ENCODE results near the gene ABCA9. TPM values are rescaled to one million over a fixed set of nuclear protein-coding genes. Genes with fewer than 3 reads are reported as not detected.
A peak's percentile ranks its signal among the peaks of the same experiment; 100 is the strongest.

ABCA9 gene
- total and polyA plus RNA-seq, 2 experiments from 2014 or later = not detected

DNA sequence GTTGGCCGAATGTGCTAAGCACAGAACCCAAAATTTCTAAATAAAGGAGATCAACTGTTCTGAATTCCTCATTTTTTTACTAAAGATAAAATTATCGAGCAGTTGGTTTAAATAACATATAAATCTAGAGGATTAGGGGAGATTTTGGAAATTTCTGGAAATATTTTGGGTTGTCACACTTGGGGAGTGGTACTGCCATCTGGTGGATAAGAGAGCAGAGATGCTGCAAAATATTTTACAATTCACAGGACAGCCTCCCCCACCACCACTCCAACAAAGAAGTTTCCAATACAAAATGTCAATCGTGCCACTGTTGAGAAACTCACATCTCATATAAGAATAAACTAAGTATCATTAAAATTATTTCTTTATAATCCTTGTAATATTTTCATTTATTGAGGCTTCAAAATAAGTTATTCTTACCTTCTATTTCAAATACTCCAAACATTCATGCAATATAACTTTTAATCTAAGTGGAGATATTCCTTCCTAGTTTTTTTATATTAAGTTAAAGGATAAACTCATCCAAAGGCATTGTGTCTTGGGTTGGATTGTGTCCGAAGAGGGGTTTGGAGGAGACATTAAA lies 88.5 kb downstream of the ABCA9 start:
- no peaks in the 10 kb centered on the region for H3K4me1 ChIP-seq (ENCODE audit: insufficient read depth)
- Mint-ChIP-seq H3K27ac (no peak overlapping the region), H3K27me3 (ENCODE audit: insufficient read depth, low read depth, poor library complexity) (no peaks in the 10 kb centered on the region), H3K4me1 (no peaks in the 10 kb centered on the region), H3K4me3 (no peak overlapping the region), H3K9me3 (no peaks in the 10 kb centered on the region; the same call in 2 of the 3 replicates), H3K36me3 (ENCODE audit: low read depth) (no peaks in the 10 kb centered on the region)
- no peak overlapping the region for H3K27ac ChIP-seq (ENCODE audit: low read depth)
- DNase-seq (ENCODE audit: low spot score) = peak; percentile 65
- no peaks in the 10 kb centered on the region for H3K79me2 ChIP-seq (replicated peaks; ENCODE audit: insufficient read depth)
- H2AFZ ChIP-seq = no peak overlapping the region
- H3K9me2 ChIP-seq (ENCODE audit: insufficient read depth) = peaks cover 10% of the 10 kb centered on the region; the same call in 1 of the 2 replicates
- no peaks in the 10 kb centered on the region for H4K20me1 ChIP-seq (replicated peaks; ENCODE audit: insufficient read depth)
- H3K36me3 ChIP-seq (ENCODE audit: insufficient read depth) = no peaks in the 10 kb centered on the region
- no peak; the same call in 1 of the 3 replicates for ATAC-seq
- H3K4me3 ChIP-seq = no peak overlapping the region
- TF ChIP-seq ZNF331 (CRISPR knock-in tag; IDR thresholded peaks at IDR 0.05; ENCODE audit: low read depth) (no peak), EZH2 (IDR thresholded peaks at IDR 0.05; ENCODE audit: low read depth, unreplicated experiment) (no peak), NANOG (IDR thresholded peaks at IDR 0.05; ENCODE audit: borderline replicate concordance) (no peak), CREB1 (CRISPR knock-in tag; IDR thresholded peaks at IDR 0.05; ENCODE audit: low read depth) (no peak), POLR2AphosphoS5 (IDR thresholded peaks at IDR 0.05; ENCODE audit: low read depth) (no peak), STAT1 (IDR thresholded peaks at IDR 0.05; ENCODE audit: unreplicated experiment) (no peak)
- TF ChIP-seq, protein P1, sequence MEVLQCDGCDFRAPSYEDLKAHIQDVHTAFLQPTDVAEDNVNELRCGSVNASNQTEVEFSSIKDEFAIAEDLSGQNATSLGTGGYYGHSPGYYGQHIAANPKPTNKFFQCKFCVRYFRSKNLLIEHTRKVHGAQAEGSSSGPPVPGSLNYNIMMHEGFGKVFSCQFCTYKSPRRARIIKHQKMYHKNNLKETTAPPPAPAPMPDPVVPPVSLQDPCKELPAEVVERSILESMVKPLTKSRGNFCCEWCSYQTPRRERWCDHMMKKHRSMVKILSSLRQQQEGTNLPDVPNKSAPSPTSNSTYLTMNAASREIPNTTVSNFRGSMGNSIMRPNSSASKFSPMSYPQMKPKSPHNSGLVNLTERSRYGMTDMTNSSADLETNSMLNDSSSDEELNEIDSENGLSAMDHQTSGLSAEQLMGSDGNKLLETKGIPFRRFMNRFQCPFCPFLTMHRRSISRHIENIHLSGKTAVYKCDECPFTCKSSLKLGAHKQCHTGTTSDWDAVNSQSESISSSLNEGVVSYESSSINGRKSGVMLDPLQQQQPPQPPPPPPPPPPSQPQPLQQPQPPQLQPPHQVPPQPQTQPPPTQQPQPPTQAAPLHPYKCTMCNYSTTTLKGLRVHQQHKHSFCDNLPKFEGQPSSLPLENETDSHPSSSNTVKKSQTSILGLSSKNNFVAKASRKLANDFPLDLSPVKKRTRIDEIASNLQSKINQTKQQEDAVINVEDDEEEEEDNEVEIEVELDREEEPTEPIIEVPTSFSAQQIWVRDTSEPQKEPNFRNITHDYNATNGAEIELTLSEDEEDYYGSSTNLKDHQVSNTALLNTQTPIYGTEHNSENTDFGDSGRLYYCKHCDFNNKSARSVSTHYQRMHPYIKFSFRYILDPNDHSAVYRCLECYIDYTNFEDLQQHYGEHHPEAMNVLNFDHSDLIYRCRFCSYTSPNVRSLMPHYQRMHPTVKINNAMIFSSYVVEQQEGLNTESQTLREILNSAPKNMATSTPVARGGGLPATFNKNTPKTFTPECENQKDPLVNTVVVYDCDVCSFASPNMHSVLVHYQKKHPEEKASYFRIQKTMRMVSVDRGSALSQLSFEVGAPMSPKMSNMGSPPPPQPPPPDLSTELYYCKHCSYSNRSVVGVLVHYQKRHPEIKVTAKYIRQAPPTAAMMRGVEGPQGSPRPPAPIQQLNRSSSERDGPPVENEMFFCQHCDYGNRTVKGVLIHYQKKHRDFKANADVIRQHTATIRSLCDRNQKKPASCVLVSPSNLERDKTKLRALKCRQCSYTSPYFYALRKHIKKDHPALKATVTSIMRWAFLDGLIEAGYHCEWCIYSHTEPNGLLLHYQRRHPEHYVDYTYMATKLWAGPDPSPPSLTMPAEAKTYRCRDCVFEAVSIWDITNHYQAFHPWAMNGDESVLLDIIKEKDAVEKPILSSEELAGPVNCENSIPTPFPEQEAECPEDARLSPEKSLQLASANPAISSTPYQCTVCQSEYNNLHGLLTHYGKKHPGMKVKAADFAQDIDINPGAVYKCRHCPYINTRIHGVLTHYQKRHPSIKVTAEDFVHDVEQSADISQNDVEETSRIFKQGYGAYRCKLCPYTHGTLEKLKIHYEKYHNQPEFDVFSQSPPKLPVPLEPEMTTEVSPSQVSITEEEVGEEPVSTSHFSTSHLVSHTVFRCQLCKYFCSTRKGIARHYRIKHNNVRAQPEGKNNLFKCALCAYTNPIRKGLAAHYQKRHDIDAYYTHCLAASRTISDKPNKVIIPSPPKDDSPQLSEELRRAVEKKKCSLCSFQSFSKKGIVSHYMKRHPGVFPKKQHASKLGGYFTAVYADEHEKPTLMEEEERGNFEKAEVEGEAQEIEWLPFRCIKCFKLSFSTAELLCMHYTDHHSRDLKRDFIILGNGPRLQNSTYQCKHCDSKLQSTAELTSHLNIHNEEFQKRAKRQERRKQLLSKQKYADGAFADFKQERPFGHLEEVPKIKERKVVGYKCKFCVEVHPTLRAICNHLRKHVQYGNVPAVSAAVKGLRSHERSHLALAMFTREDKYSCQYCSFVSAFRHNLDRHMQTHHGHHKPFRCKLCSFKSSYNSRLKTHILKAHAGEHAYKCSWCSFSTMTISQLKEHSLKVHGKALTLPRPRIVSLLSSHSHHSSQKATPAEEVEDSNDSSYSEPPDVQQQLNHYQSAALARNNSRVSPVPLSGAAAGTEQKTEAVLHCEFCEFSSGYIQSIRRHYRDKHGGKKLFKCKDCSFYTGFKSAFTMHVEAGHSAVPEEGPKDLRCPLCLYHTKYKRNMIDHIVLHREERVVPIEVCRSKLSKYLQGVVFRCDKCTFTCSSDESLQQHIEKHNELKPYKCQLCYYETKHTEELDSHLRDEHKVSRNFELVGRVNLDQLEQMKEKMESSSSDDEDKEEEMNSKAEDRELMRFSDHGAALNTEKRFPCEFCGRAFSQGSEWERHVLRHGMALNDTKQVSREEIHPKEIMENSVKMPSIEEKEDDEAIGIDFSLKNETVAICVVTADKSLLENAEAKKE (CRISPR knock-in tag; IDR thresholded peaks at IDR 0.05) = no peak
- TF ChIP-seq, protein P2, sequence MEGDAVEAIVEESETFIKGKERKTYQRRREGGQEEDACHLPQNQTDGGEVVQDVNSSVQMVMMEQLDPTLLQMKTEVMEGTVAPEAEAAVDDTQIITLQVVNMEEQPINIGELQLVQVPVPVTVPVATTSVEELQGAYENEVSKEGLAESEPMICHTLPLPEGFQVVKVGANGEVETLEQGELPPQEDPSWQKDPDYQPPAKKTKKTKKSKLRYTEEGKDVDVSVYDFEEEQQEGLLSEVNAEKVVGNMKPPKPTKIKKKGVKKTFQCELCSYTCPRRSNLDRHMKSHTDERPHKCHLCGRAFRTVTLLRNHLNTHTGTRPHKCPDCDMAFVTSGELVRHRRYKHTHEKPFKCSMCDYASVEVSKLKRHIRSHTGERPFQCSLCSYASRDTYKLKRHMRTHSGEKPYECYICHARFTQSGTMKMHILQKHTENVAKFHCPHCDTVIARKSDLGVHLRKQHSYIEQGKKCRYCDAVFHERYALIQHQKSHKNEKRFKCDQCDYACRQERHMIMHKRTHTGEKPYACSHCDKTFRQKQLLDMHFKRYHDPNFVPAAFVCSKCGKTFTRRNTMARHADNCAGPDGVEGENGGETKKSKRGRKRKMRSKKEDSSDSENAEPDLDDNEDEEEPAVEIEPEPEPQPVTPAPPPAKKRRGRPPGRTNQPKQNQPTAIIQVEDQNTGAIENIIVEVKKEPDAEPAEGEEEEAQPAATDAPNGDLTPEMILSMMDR (conservative IDR thresholded peaks at IDR 0.05; ENCODE audit: low read depth in 2 of 2) = peak; percentile 67 to 72
- H3K4me2 ChIP-seq = no peak overlapping the region
- H3K27me3 ChIP-seq (ENCODE audit: insufficient read depth) = no peaks in the 10 kb centered on the region
- no peaks in the 10 kb centered on the region for H3F3A ChIP-seq (replicated peaks; ENCODE audit: low read depth)
